Measurements from ENCODE around the gene ZNF774.
A peak's percentile ranks its signal among the peaks of the same experiment; 100 is the strongest.

Gene ZNF774

GRCh38 chr15:90387534-90388461, 35.7 kb downstream of the ZNF774 start, which contains the start of gene IQGAP1:
IQGAP1 (plus strand) TSS chr15:90388242; CDS start chr15:90388342, 100 bp downstream.
- H3K9me3 ChIP-seq (ENCODE audit: low read length) = no peaks in the 10 kb centered on the region
- H3K36me3 ChIP-seq (ENCODE audit: insufficient read depth, low read length) = peaks cover 22% of the 10 kb centered on the region; the same call in 1 of the 2 replicates
- H3K27me3 ChIP-seq (ENCODE audit: insufficient read depth, low read length) = no peaks in the 10 kb centered on the region
- H2AFZ ChIP-seq (ENCODE audit: low read length) = 0 out of 2 replicates have a peak within 1 kb of the TSS, but pooled peaks have one; percentile 33
- H3K79me2 ChIP-seq (ENCODE audit: insufficient read depth, low read length) = peaks cover 30% of the 10 kb centered on the region
- no peaks in the 10 kb centered on the region for H3K9me2 ChIP-seq (ENCODE audit: low read depth, low read length)
- peak within 1 kb of the TSS; percentile 97 for H3K9ac ChIP-seq (ENCODE audit: low read length)
- H3K4me1 ChIP-seq (ENCODE audit: insufficient read depth, low read length, severe bottlenecking) = peaks cover 45% of the 10 kb centered on the region
- H3F3A ChIP-seq (ENCODE audit: insufficient read depth, low read length) = no peaks in the 10 kb centered on the region
- H3K4me2 ChIP-seq (ENCODE audit: low read length) = peak within 1 kb of the TSS; percentile 97
- TF ChIP-seq CTCF (IDR thresholded peaks at IDR 0.05; ENCODE audit: low read length) = no peak
- TF ChIP-seq EZH2 (IDR thresholded peaks at IDR 0.05; ENCODE audit: borderline replicate concordance, low read length) = no peak
- peak within 1 kb of the TSS; percentile 63 for H3K27ac ChIP-seq (ENCODE audit: low read depth, low read length, poor library complexity, severe bottlenecking)
- peak within 1 kb of the TSS; percentile 98 for H3K4me3 ChIP-seq (ENCODE audit: low read depth, low read length, poor library complexity, severe bottlenecking)
- no peaks in the 10 kb centered on the region for H4K20me1 ChIP-seq (ENCODE audit: insufficient read depth, low read length)

DNA sequence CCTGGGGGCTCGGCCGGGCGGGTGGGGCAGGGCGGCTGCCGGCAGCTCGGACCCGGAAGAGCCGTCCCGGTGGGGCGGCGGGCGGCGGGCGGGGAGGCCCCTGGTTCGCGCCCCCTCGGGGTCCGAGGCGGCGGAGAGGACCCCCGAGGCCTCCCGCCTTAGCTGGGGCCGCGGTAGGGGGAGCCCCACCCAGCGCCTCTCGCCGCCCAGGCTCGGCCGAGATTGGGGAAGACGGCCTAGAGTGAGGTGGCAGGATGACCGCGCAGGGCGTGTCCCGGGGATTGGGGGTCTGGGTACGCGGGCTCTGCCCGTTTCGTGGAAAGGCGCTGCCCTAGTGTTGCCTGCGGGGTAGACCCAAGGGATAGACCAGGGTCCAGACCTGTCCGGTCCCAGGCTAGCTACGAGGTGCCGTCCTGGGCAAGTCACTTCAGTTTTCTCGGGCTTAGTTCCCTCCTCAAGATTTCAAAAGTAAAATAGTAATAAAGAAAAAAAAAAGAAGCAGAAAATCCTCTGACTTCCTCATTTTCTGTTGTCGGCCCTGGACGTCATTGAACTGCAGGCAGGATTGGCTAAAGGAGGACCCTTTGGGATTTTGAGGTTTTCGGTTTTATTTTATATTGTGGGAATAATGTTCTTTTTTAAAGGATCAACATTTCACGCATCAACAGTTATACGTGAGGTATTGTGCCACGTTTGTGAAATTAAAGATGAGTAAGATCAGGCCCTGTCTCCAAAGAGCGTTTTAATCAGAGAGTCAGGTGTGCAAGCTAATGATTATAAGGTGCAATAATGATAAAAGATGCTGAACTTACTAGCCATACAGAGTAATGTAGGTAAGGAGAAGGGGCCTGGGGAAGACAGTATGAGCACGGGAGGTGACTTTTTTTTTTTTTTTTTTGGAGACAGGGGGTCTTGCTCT, 36.6 kb downstream of the ZNF774 start:
- Histone ChIP-seq H3F3A (ENCODE audit: insufficient read depth, low read length) (no peaks in the 10 kb centered on the region), H3K4me2 (ENCODE audit: low read length) (peak overlapping the region; percentile 97), H3K4me1 (ENCODE audit: insufficient read depth, low read length, severe bottlenecking) (peaks cover 53% of the 10 kb centered on the region), H3K79me2 (ENCODE audit: insufficient read depth, low read length) (peaks cover 38% of the 10 kb centered on the region), H3K27me3 (ENCODE audit: insufficient read depth, low read length) (no peaks in the 10 kb centered on the region), H2AFZ (ENCODE audit: low read length) (no peak overlapping the region), H3K36me3 (ENCODE audit: insufficient read depth, low read length) (peaks cover 22% of the 10 kb centered on the region; the same call in 1 of the 2 replicates), H3K9me3 (ENCODE audit: low read length) (no peaks in the 10 kb centered on the region), H3K9ac (ENCODE audit: low read length) (peak overlapping the region; percentile 97), H3K4me3 (ENCODE audit: low read depth, low read length, poor library complexity, severe bottlenecking) (peak overlapping the region; percentile 98), H3K27ac (ENCODE audit: low read depth, low read length, poor library complexity, severe bottlenecking) (peak overlapping the region; percentile 63), H3K9me2 (ENCODE audit: low read depth, low read length) (no peaks in the 10 kb centered on the region), H4K20me1 (ENCODE audit: insufficient read depth, low read length) (no peaks in the 10 kb centered on the region)
- TF ChIP-seq EZH2 (IDR thresholded peaks at IDR 0.05; ENCODE audit: borderline replicate concordance, low read length) = no peak
- TF ChIP-seq CTCF (IDR thresholded peaks at IDR 0.05; ENCODE audit: low read length) = no peak

DNA sequence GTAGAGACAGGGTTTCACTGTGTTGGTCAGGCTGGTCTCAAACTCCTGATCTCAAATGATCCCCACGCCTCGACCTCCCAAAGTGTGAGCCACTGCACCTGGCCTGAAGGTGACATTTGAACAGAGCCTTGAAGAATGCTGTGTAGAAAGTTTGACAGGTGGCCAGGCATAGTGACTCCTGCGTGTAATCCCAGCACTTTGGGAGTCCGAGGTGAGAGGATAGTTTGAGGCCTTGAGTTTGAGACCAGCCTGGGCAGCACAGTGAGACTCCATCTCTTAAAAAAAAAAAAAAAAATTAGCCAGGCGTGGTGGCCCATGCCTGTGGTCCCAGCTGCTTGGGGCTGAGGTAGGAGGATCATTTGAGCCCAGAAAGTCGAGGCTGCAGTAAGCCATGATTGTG, 37.4 kb downstream of the ZNF774 start:
- peaks cover 55% of the 10 kb centered on the region for H3K4me1 ChIP-seq (ENCODE audit: insufficient read depth, low read length, severe bottlenecking)
- no peaks in the 10 kb centered on the region for H3F3A ChIP-seq (ENCODE audit: insufficient read depth, low read length)
- H3K27ac ChIP-seq (ENCODE audit: low read depth, low read length, poor library complexity, severe bottlenecking) = peak overlapping the region; percentile 63
- H4K20me1 ChIP-seq (ENCODE audit: insufficient read depth, low read length) = no peaks in the 10 kb centered on the region
- no peaks in the 10 kb centered on the region for H3K27me3 ChIP-seq (ENCODE audit: insufficient read depth, low read length)
- peaks cover 22% of the 10 kb centered on the region; the same call in 1 of the 2 replicates for H3K36me3 ChIP-seq (ENCODE audit: insufficient read depth, low read length)
- peak overlapping the region; percentile 97; the same call in 1 of the 2 replicates for H3K9ac ChIP-seq (ENCODE audit: low read length)
- no peaks in the 10 kb centered on the region for H3K9me3 ChIP-seq (ENCODE audit: low read length)
- TF ChIP-seq CTCF (IDR thresholded peaks at IDR 0.05; ENCODE audit: low read length) (no peak), EZH2 (IDR thresholded peaks at IDR 0.05; ENCODE audit: borderline replicate concordance, low read length) (no peak)
- peaks cover 40% of the 10 kb centered on the region for H3K79me2 ChIP-seq (ENCODE audit: insufficient read depth, low read length)
- H3K4me3 ChIP-seq (ENCODE audit: low read depth, low read length, poor library complexity, severe bottlenecking) = peak overlapping the region; percentile 98
- H3K9me2 ChIP-seq (ENCODE audit: low read depth, low read length) = no peaks in the 10 kb centered on the region
- H2AFZ ChIP-seq (ENCODE audit: low read length) = no peak overlapping the region
- H3K4me2 ChIP-seq (ENCODE audit: low read length) = peak overlapping the region; percentile 97
